Fibroblast of peridontal ligament (primary cell): Measurements from ENCODE around the gene PICALM.

ENCODE experiments used
- DNase-seq: peaks from one replicate; pipeline ENCODE4 v3.0.0-alpha.2; 2010; ENCODE audit errors: extremely low read depth

Gene PICALM

DNA sequence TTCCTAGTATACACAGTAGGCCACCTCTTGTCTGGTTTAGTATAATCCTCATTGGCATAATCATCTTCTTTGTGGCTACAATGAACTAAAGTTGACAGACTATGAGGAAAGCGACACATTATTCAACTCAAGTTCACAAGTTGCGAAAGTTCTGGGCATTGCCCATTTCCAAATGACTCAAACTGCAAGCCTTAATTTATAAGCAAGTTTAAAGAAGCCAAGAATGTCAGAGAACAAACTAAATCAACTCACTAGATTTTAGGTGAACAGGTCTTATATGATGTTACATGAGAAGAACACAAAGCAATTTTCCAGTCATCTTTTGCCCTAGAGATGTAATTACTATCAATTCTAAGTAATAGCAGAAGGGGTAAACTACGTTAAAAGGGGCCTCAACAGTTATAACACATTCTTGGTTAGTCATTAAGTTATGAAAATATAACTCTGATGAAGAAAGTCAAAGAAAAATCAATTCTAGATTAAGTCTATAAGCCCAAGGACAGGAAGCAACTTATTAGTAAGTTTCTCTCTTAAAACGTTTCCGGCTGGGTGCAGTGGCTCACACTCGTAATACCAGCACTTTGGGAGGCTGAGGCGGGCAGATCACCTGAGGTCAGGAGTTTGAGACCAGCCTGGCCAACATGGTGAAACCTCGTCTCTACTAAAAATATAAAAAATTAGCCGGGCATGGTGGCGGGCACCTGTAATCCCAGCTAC, 21.5 kb downstream of the PICALM start:
- peak; percentile 85 for DNase-seq

DNA sequence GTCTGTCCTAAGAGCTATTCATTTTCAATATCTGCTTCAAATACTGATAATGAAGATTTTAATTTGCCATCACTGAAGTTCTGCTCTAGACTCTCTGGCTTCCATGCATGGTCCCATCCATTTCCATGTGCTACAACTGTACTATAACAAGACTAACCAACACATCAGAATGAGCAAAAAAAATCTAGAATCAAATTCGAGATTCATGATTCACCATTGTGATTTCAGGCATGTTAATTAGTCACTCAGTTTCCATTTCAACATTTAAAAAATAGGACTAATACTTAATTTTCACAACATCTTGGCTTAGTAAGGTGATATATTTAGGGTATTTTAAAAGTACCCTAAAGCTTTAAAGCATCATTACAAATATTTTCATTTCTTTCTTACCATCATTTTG, 22.8 kb downstream of the PICALM start:
- DNase-seq = no peak

DNA sequence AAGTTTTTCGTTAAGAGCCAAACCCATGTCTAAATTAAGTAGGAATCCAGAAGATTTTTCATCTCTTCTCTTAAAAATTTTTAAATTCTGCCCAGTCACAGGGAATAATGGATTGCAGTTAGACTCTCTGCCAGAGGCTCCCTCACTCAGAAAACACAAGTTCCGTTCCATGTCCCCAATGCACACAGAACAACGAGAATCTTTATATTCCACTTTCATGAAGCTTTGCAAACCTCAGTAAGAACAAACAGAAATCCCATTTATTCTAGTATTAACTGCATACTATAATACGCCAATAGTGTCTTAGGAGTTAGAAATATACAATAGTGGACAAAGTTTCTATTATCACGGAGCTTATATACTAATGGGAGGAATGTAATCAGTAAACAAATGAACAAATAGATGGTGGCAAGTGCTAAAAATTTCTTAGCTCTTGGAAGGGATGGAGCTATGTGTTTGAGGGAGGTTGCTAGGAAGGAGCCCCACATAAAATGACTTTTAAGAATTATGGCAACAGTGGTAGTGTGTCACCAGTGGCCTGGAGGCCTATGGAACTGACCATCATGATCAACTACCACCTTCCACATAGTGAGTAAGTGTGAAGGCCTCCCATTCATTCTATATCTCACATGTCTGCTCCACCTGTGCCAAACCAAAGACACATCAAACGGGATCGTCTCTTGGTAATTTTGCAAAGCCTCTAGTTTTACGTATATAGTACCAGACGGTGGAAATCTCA, 24.9 kb downstream of the PICALM start:
- DNase-seq = no peak

DNA sequence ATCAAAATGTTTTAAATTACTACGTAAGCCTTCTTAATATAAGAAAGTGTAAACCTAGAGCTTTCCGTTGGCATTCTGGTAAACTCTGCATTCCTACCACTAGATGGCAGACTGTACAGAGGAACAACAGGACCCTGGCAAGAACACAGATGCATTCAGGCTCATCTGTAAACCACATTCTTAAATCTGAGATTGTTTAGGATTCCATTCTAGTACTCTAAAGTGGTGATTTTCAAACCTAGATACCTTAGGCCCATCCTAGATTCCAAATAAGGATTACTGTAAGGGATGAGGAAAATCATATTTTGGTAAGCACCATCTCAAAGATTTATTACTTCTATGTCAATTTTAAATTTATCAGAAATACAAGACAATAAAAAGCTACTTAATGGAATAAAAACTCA, 26.9 kb downstream of the PICALM start:
- peak; percentile 97 for DNase-seq

DNA sequence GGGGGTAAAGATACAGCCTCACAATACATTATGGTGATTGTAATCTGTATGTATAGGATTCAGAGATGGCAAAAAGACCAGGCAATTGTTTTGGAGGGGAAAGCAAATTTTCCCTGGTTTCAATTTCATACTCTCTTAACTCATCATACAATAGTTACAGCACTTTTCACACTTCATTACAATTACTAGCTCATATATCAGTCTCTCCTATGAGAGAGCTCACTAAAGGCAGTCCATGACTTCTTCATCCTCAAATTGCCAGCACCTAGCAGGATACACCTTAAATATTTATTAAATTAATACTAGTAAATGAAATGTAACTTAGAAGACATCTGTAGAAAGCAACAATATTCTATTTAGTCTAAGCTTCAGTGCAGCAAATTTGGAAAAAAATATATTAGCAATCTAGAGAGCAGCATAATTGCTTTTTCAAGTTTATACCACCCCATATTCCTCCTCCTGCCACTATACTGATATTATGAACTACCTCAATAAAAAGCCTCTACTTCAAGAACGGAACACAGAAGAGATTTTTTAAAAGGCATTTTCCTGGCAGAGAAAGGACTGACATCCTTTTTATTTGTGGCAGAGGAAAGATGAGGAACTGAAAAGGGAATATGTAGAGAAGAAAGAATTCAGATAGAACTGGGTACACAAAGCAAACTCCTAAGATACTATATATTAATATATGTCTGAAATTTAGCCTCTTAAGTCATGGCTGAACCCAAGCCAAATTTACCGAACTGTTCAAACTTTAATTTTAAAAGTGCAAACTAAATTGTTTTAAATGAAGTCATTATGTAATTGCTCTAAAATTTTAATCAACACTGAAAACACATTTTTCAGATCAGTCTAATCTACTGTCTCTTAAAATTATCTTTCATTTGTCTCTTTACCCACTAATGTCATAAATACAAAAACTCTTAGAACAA, 27.7 kb downstream of the PICALM start:
- no peak for DNase-seq

DNA sequence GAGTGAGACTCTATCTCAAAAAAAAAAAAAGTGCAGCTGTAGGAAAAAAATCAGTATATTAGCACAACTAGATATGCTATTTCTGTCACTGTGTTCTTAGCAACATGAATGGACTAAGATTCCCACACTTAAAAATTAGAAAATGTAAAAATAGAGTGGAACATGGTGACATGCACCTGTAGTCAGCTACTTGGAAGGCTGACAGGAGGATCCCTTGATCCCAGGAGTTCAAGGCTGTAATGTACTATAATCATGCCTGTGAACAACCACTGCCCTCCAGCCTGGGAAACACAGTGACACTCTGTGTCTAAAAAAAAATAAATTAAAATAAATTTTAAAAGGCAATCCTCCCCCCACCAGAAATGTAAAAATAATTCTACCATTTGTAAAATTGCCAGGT, 29.8 kb downstream of the PICALM start:
- no peak for DNase-seq

DNA sequence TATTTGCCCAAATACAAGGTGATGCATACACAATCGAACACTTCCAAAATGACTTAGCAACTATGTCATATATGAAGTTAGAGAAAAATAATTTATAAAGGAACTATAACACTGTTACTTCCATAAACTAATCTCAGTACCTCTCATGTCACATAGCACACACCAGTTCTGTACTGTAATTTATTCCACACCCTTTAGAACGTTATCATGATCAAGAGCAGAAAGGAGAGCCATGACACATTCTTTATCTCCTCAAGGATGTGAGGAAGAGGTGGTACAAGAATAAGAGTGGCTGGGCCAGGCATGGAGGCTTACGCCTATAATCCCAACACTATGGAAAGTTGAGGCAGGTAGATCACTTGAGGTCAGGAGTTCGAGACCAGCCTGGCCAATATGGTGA, 31.1 kb downstream of the PICALM start:
- no peak for DNase-seq

DNA sequence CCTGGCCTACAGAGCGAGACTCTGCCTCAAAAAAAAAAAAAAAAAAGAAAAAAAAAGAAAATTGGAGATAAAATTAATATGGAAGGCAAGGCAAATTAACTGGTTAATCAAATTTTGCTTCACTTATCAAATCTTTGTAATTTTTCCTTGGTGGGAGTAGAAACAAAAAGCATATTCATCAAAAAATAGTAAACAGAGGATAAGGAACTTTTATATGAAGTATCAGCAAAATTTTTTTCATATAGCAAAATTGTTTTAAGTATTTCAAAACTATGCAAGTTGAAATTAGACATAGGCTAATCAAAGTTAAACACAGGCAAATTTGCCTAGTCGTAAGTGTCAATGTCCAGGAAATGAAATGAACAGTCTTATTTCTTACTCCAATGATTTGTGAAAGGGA, 33.0 kb downstream of the PICALM start:
- DNase-seq = no peak

DNA sequence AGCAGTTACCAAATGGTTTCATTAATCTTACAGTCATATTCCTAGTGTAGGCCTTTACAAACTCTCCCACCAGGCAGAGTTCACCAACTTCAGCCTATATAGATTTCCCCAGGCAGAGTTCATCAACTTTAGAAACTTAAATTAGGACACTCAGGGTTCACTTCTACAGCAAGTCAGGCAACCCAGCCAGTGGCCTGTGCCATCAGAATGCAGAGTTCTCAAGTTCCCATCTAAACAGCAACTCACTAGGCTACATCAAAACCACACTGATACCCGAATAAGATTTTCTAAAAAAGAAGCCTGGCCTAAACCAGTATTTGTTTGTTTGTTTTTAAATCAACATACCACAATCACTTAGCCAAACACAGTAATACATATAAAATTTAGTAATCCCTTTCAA, 33.7 kb downstream of the PICALM start:
- DNase-seq = peak; percentile 18

DNA sequence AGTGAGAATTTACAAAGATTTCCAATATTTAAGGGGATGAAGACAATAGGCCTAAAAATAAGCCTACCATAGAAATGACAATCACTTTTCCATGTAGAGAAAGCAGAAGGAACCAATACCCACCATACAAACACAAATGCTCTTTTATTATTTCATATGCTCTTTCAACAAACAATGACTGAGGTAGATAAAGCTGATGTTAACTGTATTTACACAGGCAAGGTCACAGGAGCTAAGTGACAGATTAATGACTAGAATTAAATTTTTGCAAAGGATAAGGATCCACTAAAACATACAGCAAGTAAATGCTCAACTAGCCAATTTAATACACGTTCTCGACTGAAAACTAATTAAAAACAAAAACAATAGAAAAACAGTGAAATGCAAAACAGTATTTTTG, 34.2 kb downstream of the PICALM start:
- DNase-seq = no peak

DNA sequence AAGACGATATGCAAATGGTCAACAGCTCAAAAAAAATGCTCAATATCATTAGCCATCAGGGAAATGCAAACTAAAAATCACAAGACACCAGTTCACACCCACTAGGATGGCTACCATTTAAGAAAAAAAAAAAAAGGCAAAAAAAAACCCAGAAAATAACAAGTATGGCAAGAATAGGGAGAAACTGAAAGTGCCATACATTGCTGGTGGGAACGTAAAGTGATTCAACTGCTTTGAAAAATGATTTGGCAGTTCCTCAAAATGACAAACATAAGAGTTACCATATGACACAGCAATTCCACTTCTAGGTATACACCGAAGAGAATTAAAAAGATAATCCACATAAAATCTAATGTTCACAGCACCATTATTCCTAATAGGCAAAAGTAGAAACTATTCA, 47.5 kb downstream of the PICALM start:
- DNase-seq = no peak

DNA sequence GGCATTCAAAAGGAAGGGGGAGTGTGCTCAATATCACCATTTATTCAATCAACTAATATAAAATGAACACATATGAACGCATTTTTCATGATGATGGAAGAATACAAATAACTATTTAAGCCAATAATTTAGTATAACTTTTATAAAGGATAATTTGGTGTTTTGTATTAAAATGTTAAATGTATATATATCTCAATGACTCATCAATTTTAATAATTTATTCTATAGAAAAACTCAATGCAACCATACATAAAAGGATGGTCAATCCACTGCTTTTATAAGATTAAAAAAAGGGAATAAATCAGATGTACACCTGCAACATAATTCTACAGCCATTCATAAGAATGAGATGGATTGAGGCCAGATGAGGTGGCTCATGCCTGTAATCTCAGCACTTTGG, 50.6 kb downstream of the PICALM start:
- no peak for DNase-seq

DNA sequence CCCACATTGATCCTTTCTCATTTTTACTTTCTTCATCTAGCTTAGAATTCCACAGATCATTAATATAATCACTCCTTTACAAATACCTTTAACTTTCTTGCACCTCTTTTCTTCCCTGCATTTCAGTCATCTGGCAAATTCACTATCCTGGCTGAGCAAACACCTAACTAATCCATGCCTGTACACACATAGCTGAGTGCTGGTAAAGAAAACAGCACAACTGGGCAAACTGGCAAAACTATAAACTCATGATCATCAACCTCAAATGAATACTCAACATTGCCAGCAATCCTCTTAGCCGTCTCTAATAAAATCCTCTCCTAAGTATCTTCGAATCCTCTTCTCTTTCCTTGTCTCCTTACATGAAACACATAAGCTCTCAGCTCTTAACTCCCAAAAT, 52.4 kb downstream of the PICALM start:
- DNase-seq = no peak

DNA sequence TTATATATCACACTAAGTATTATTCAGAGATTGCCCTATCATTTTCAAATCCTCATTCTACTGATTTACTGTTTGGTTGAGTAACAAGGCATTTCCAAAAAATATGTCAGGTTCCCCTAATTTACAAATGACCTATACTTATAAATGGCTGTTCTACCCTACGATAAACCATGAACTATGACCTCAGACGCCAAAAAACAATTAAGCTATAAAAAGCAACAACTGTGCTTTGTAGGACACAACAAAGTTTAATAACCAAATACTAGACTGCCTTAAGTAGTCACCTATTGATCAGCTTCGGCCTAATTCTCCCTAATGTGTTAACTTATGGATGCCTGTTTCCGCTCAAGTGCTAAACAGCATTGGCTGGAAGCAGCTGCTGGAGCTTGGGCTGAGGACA, 53.2 kb downstream of the PICALM start:
- DNase-seq = no peak

DNA sequence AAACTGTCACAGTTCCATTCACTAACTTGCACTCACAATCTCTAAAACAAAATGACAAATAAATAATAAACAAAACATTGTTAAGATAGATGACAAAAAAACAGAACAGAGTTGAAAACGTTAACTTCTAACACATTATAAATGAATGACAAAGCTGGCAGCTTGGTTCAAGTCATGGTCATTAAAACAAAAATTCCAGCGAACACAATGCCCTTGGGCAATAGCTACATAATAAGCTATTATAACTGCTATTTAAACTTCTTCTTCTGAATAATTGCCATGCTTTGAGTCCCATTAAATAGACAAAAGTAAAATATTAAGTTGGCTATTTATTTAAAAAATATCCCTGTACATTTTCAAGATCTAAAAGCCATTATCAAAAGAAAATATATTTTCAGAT, 54.7 kb downstream of the PICALM start:
- no peak for DNase-seq

DNA sequence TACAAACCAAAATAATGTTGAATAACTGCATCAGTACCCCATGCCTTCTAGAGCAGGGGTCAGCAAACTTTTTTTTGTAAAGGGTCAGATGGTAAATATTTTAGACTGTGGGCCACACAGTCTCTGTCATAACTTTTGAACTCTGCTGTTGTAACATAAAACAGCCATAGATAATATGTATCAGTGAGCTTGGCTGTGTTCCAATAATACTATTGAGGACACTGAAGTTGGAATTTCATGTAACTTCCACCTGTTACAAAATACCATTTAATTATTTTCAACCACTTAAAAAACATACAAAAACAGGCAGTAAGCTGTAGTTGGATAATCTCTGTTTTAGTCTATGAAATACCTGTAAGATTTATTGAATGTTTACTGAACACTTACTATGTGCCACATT, 55.2 kb downstream of the PICALM start:
- DNase-seq = no peak

DNA sequence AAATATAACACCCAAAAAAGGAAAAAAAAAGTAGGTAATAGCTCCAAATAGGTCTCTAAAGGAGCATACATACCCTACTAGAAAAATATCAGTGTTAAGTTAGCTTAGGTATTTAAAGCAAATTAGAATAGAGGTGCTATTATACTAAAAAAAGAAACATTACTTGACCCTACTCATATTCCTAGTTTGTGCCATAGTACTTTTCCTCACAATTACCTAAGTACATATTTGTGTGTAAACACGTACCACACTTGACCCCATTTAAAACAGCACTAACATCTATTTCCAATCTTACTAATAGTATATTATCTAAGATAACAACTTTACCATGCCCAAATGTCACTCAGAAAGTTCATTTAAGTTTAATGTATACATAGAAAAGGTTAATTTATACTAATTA, 57.7 kb downstream of the PICALM start:
- DNase-seq = no peak

DNA sequence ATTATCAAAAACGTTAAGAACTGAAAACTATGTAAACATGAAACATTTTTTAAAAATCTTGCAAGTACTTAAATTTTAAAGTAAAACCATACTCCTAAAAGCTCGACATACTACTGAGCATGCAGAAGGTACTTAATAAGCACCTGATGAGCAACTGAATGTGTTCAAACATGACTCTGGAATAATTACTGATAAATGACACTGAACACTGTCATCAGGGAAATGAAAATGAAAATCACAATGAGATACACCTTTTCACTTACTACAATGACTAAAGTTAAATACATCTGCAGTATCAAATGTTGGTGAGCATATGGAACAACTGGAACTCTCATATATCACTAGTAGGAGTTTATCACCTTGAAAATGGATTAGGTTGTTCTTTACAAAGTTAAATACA, 65.2 kb downstream of the PICALM start:
- DNase-seq = no peak

DNA sequence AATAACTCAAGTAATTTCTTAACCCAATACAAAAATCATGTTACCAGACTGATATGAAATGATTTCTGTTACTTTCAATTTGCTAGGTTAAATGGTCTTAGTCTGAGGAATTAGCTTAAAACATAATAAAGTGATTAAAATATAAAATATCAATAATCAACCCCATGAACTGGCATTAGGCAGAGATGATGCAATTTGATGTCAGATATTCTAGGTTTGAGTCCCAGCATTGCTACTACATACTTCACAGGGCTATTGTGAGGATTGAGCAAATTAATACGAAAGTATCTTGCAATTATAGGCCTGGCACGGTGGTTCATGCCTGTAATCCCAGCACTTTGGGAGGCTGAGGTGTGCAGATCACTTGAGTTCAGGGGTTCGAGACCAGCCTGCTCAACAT, 66.5 kb downstream of the PICALM start:
- DNase-seq = no peak

DNA sequence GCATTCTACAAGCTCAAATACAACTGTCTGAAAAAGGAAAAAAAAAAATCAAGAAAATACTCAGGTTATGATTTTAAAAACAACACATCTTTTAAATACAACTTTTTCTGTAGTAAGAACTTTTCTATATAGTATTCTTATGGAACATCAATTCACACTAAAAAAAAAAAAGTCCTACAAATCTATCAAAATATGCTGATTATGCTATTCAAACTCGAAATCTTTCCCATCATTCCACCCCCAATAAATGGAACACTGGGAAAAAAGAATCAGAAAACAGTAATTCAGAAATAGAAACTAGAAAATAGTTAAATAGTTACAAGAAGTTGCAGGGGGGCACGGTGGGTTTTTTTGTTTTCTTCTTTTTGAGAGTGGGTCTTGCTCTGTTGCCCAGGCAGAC, 77.4 kb downstream of the PICALM start:
- no peak for DNase-seq

DNA sequence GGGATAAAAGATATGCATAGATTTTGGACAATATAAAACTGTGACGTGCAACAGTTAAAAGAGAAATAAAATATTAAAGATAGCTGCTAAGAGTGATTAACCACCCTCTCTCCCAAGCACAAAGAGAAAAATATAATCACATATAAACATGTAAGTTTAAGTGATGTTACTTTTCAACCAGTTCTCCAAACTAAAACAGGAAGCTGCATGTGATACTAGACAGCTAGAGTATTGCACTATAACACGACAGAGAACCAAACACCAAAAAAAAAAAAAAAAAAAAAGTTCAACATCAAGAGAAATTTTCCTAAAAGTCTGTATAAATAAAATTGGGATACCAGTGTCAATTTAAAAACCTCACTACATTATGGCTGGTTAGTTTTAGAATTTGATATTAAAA, 79.1 kb downstream of the PICALM start:
- no peak for DNase-seq

DNA sequence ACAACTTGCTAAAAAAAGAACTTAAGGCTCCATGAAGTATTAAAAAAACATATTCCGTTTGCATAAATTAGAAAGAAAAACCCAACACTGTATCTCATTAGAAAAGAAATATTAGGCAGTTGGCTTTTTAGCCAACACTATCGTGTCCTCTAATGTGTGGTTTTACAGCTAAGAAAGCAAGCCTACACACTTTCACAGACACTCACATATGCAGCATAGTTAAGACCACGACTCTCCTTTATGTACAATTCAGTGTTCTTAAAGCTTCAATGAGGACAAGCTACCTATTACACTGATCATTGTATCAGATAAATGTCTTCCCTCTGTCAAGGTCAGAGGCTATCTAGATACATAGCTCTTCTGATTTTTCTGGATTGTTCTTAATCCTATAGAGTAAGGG, 80.1 kb downstream of the PICALM start:
- DNase-seq = no peak

DNA sequence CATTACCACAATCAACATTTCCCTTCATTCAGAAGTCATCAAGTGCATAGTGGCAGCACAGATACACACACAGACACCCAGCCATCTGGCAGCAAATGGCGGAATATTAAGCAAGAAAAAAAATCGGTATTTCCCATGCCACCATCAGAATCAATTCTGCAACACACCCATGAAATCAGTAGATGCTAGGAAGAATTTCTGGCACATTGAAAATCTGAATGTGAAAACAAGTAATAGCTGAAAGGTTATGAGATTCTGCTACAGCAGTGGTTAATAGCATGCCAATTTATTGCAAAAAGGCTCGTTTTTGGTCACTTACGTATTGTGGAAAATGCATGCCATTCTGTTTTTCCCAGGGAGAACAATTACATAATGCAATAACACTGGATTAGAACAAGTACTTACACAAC, 91.1 kb downstream of the PICALM start:
- peak; percentile 39 for DNase-seq
